OCI-LY3 (cell line): ENCODE data around the gene FAT1.

Experiments
- H2AFZ ChIP-seq: fragments of 200-600, 300-600 bp; shearing (Covaris generic); 2 replicates; pipeline ENCODE4 v1.6.0; 2014; ENCODE audit warnings: antibody characterized with exemption, low read depth, low read length
- H3K27ac ChIP-seq: fragments of 200-600, 300-600 bp; sonication (generic); 2 replicates; pipeline ENCODE4 v1.5.1; 2014; ENCODE audit warnings: mild to moderate bottlenecking, low read length, moderate library complexity, mixed read lengths
- H3K27me3 ChIP-seq: fragments of 200-600, 300-600 bp; sonication (generic); 2 replicates; pipeline ENCODE4 v1.6.1; 2014; ENCODE audit warnings: low read depth, low read length, mixed read lengths
- H3K36me3 ChIP-seq: fragments of 200-600, 300-600 bp; sonication (generic); replicated peaks from 2 replicates; pipeline ENCODE3; 2014; ENCODE audit warnings: low read depth, low read length, mixed read lengths
- H3K4me1 ChIP-seq: fragments of 300-600, 200-600 bp; sonication (generic); 2 replicates; pipeline ENCODE4 v1.6.1; 2014; ENCODE audit warnings: low read length, mixed read lengths
- H3K4me2 ChIP-seq: fragments of 200-600, 300-600 bp; sonication (generic); 2 replicates; pipeline ENCODE4 v1.6.1; 2014; ENCODE audit warnings: low read length, mixed read lengths
- H3K4me3 ChIP-seq: fragments of 300-600, 200-600 bp; sonication (generic); 2 replicates; pipeline ENCODE4 v1.5.1; 2014; ENCODE audit warnings: antibody characterized with exemption, mild to moderate bottlenecking, low read length, moderate library complexity
- H3K79me2 ChIP-seq: fragments of 300-600, 200-600 bp; shearing (Covaris generic); 2 replicates; pipeline ENCODE4 v1.6.1; 2014; ENCODE audit warnings: mild to moderate bottlenecking, low read length, mixed read lengths
- H3K9ac ChIP-seq: fragments of 300-600, 200-600 bp; shearing (Covaris generic); 2 replicates; pipeline ENCODE4 v1.6.0; 2014; ENCODE audit warnings: mild to moderate bottlenecking, low read length, moderate library complexity
- H3K9me3 ChIP-seq: fragments of 200-600, 300-600 bp; shearing (Covaris generic); 2 replicates; pipeline ENCODE4 v1.6.1; 2014; ENCODE audit warnings: low read length, mixed read lengths; ENCODE audit not compliant: insufficient read depth
- H4K20me1 ChIP-seq: fragments of 200-600, 300-600 bp; sonication (generic); 2 replicates; pipeline ENCODE4 v1.6.1; 2016; ENCODE audit warnings: low read length, mixed read lengths; ENCODE audit not compliant: insufficient read depth
- EZH2phosphoT487 ChIP-seq: fragments of 200-600 bp; shearing (Covaris generic); IDR thresholded peaks from 2 replicates; pipeline ENCODE4 v1.6.1; 2018; ENCODE audit warnings: antibody characterized with exemption, mixed run types, low read depth
- TF ChIP-seq, protein P1 (sequence below): fragments of 200-600, 300-600 bp; sonication (generic); IDR thresholded peaks from 2 replicates; pipeline ENCODE4 v1.5.1; 2014; ENCODE audit warnings: antibody characterized with exemption, low read length, low read depth

The FAT1 gene

DNA sequence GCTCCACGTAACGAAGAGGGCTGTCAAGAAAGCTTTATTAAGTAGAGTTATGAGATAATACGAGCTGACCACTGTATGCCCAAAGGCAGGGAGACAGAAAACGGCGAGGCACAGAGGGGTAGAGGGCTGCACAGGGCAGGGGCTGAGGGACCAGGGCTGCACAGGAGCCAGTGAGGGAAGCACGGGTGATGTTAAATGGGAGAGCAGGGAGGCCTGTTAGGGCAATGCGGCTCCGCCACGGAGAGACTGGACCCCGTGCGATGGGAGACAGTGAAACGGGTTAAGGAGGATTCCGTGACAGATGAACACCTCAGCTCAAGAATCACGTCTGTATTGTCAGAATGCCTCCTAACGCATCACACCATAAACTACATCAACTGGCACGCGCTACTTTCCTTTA, 25.1 kb downstream of the FAT1 start:
- TF ChIP-seq EZH2phosphoT487, result no peak
- TF ChIP-seq, protein P1, sequence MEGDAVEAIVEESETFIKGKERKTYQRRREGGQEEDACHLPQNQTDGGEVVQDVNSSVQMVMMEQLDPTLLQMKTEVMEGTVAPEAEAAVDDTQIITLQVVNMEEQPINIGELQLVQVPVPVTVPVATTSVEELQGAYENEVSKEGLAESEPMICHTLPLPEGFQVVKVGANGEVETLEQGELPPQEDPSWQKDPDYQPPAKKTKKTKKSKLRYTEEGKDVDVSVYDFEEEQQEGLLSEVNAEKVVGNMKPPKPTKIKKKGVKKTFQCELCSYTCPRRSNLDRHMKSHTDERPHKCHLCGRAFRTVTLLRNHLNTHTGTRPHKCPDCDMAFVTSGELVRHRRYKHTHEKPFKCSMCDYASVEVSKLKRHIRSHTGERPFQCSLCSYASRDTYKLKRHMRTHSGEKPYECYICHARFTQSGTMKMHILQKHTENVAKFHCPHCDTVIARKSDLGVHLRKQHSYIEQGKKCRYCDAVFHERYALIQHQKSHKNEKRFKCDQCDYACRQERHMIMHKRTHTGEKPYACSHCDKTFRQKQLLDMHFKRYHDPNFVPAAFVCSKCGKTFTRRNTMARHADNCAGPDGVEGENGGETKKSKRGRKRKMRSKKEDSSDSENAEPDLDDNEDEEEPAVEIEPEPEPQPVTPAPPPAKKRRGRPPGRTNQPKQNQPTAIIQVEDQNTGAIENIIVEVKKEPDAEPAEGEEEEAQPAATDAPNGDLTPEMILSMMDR, result no peak
- no peak overlapping the region for H3K4me2 ChIP-seq
- no peak overlapping the region for H3K4me3 ChIP-seq
- H2AFZ ChIP-seq, result no peak overlapping the region
- H3K4me1 ChIP-seq, result no peaks in the 10 kb centered on the region
- H3K36me3 ChIP-seq, result no peaks in the 10 kb centered on the region
- no peaks in the 10 kb centered on the region for H4K20me1 ChIP-seq
- H3K9ac ChIP-seq, result no peak overlapping the region
- no peaks in the 10 kb centered on the region for H3K79me2 ChIP-seq
- no peaks in the 10 kb centered on the region for H3K9me3 ChIP-seq
- H3K27me3 ChIP-seq, result no peaks in the 10 kb centered on the region
- no peak overlapping the region for H3K27ac ChIP-seq

DNA sequence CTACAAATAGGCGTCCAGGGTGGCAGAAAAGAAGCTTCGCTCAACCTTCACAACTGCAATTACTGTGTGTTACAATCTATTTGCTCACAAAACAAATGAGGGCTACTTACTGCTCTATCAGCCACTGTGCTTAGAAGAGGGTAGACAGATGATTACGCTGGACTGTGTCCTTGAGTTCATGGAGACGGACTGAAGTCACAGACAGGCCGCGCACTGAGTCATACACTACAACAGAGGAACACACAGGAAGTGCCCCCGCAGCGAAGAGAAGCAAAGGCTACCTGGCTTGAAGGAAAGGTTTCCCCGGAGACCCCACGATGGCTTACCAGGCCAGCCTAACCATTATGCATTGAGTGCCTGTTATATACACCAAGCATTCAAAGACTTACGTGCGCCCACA, 25.6 kb downstream of the FAT1 start:
- Histone ChIP-seq H3K79me2 (no peaks in the 10 kb centered on the region), H3K27ac (no peak overlapping the region), H3K4me3 (no peak overlapping the region), H3K4me1 (no peaks in the 10 kb centered on the region), H3K36me3 (no peaks in the 10 kb centered on the region), H3K4me2 (no peak overlapping the region), H3K27me3 (no peaks in the 10 kb centered on the region), H2AFZ (no peak overlapping the region), H4K20me1 (no peaks in the 10 kb centered on the region), H3K9ac (no peak overlapping the region), H3K9me3 (no peaks in the 10 kb centered on the region)
- TF ChIP-seq, protein P1, result no peak

DNA sequence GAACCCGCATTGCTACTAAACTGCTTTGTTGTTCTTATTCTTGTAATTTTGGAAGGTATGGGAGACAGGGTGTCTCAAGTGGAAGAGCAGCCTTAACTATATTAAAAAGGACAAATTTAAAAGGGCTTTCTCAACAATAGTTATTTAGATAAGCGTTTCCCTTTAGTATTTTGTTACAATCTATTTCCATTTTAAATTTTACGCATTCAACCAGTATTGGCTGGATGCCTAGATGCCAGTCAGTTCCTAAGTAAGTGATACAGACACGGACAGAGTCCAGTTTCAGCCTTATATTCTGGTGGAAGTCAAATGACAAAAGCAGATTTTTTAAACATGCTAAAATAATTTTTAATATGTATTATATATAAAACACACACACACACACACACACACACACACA, 28.3 kb downstream of the FAT1 start:
- Histone ChIP-seq H3K79me2 (no peaks in the 10 kb centered on the region), H3K4me1 (no peaks in the 10 kb centered on the region), H3K4me2 (no peak overlapping the region), H3K27ac (no peak overlapping the region), H3K9me3 (no peaks in the 10 kb centered on the region), H4K20me1 (no peaks in the 10 kb centered on the region), H3K36me3 (no peaks in the 10 kb centered on the region), H3K9ac (no peak overlapping the region), H2AFZ (no peak overlapping the region), H3K4me3 (no peak overlapping the region), H3K27me3 (no peaks in the 10 kb centered on the region)
- TF ChIP-seq, protein P1, result no peak
- TF ChIP-seq EZH2phosphoT487, result no peak

DNA sequence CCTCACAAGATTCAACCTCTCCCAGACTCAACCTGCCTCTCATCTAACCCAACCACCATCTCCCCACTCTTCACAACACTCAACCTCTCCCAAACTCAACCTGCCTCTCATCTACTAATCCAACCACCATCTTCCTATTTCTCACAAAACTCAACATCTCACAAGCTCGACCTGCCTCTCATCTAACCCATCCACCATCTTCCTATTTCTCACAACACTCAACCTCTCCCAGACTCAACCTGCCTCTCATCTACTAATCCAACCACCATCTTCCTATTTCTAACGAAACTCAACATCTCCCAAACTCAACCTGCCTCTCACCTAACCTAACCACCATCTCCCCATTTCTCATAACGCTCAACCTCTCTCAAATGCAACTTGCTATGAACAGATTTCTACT, 29.8 kb downstream of the FAT1 start:
- no peaks in the 10 kb centered on the region for H3K9me3 ChIP-seq
- TF ChIP-seq, protein P1, result no peak
- TF ChIP-seq EZH2phosphoT487, result no peak
- H3K36me3 ChIP-seq, result no peaks in the 10 kb centered on the region
- H3K4me1 ChIP-seq, result no peaks in the 10 kb centered on the region
- H4K20me1 ChIP-seq, result no peaks in the 10 kb centered on the region
- H3K9ac ChIP-seq, result no peak overlapping the region
- no peak overlapping the region for H3K27ac ChIP-seq
- H3K4me2 ChIP-seq, result no peak overlapping the region
- no peak overlapping the region for H2AFZ ChIP-seq
- H3K4me3 ChIP-seq, result no peak overlapping the region
- no peaks in the 10 kb centered on the region for H3K79me2 ChIP-seq
- no peaks in the 10 kb centered on the region for H3K27me3 ChIP-seq
